NCI-H1930 (cell line): Measurements from ENCODE around the gene ABHD12.

Experiments
- DNase-seq, 2 experiments: peaks; one replicate each; lab custom pipeline; 2025; lab: John Stamatoyannopoulos, UW

ABHD12 gene

DNA sequence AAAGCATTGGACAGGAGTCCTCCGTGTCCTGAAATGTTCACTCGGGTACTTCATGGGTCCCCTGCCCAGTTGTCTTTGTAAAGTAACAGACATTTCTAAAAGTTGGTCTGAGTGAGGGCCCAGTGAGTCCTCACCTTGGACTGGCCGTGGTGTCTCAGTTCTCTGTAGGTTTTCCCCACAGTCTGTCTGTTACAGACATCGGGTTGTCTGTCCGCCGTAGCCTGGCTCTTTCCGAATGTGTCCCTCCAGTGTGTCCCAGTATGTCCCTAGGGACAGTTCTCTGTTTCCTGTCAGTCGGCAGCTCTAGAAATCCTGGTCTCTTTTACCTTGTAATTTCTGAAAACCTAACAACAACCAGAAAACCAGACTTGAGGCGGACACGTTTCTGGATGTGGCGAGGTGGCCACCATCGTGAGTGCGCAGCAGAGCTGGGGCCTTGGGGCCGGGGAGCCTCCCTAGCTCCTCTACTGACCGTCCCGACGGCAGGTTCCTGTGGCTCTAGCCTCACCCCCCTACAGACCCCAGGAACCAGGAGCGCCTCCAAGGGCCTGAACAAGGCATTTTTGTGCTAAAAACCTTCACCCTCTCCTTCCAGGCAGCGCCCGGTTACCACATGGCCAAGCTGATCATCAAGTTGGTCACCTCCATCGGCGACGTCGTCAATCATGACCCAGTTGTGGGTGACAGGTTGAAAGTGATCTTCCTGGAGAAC, 100.6 kb downstream of the ABHD12 start:
- no peak for DNase-seq

DNA sequence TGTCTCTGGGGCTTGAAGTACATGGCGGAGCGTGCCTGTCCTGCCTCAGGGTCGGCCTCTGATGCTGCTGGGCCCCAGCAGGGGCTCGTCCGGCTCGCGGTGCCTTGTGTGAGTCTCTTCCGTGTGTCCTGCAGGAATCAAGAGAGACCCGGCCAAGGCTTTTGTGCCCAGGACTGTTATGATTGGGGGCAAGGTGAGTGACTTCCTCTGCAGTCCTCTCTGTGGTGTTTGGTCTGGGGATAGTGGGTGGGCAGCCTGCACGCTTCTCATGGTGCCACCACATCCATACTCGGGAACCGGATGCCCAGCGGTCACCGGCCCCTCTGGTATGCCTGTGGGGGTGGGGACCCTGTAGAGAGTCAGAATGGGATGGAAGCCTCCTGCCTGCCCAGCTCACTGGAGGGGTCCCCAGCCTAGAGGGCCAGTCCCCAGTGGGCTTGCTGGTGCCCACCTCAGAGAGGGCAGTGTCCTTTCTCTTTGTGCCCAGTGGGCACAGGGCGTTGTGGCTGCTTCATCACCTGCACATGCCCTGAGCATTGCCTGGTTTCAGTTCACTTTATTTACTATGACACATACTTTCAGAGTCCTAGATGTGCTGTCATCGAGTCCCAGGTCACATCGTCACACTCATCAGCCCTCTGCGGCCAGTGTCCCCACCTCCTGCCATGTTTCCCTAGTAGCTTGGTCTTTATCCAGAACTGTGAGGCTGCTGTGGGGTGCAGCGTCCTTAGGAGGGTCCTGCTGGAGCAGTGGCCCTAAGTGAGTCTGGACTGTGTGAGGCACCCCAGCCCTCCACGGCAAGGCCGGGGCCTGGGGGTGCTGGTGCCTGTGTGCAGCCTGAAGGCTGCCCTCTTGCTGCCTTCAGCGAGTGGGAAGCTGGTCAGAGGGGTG, 102.1 kb downstream of the ABHD12 start:
- DNase-seq, result no peak

- DNase-seq, result no peak
Observed at GRCh38 chr20:25287631-25288290, 102.9 kb downstream of the ABHD12 start.

GRCh38 chr20:25286917-25287316, 103.7 kb downstream of the ABHD12 start:
- DNase-seq, result no peak

DNA sequence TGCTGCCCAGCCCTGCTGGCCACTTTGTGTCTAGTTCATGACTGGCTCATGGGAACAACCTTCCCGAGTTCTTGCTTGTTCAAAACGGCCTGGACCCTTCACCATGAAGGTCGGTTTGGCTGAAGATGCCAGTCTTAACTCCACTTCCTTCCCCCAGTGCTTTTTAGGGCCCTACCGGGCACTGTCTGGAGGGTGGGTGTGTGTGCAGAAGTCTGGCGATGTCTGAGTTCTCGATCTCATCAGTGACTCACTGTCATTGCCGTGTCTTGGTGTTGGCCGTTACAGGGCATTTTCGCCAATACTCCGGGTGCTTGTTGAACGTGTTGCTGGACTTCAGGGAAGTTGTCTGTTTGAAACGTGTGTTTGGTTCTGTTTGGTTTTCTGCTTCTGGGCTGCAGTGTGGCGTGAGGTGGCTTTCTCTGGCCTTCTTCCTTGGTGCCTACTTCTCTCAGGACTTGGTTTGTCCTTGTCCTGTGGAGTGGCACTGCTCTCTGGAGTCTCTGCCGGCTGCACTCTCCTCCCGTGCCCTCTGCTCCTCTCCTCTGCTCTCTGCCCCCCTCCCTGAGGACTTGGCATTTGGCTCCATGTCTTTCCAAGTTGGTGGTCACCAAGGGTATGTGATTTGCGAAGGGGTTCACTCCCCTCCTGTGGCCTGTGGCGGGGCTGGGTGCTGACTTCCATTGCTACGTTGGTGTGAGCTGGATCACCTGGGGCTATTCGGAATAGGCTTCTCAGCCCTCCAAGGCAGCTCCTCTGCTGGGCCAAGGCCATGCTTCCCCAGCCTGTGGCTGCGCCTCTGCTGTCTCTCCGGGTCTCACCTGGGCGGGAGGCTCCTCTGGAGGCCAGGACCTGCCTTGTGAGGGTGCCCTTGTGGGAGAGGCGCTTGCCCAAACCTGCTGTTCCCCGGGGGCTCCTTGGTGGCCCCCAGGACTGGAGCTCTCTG, 104.5 kb downstream of the ABHD12 start:
- DNase-seq, result no peak

DNA sequence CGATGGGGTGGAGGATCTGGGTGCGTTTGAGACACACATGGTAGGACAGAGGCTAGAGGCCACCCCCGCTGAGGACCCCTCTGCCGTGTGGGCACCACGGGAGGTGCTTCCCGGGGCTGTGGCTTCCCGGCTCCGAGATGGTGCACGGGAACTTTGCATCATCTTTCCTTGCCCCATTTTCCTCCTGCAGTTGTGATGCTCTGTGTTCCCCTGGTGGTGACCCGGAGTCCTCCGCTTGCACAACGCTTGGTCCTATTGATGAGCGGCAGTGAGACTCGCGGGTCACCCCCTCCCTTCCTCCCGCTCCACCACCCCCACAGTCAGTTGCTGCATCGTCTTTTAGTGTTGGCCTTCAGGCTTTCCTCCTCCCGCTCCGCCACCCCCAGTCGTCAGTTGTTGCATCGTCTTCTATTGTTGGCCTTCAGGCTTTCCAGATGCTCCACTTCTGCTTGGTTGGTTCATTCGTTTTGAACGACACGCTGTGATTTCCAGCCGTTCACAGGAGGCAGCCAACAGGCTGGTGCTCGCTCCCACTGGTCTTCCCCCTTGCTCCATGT, 105.5 kb downstream of the ABHD12 start:
- DNase-seq, result no peak

GRCh38 chr20:25284131-25284601, 106.5 kb downstream of the ABHD12 start:
- no peak for DNase-seq

GRCh38 chr20:25283221-25283951, 107.2 kb downstream of the ABHD12 start:
- no peak for DNase-seq

DNA sequence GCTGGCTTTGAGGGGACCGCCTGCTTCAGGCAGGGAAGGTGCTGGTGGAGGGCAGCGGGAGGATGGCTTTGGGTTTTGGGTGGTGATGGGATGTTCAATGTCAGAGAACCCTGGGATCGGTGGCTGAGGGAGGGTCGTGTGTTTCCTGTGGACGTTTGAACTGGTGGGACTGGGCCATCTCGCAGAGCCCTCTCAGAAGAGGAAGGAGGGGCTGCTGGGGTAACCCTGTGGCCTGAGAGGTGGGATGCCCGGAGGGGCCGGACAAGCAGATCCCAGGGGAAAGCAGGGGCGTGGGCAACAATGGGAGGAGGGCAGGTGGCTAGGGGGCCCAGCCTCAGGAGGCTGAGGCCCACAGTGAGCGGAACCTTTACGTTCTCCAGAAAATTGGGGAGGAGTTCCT, 107.8 kb downstream of the ABHD12 start:
- no peak for DNase-seq

DNA sequence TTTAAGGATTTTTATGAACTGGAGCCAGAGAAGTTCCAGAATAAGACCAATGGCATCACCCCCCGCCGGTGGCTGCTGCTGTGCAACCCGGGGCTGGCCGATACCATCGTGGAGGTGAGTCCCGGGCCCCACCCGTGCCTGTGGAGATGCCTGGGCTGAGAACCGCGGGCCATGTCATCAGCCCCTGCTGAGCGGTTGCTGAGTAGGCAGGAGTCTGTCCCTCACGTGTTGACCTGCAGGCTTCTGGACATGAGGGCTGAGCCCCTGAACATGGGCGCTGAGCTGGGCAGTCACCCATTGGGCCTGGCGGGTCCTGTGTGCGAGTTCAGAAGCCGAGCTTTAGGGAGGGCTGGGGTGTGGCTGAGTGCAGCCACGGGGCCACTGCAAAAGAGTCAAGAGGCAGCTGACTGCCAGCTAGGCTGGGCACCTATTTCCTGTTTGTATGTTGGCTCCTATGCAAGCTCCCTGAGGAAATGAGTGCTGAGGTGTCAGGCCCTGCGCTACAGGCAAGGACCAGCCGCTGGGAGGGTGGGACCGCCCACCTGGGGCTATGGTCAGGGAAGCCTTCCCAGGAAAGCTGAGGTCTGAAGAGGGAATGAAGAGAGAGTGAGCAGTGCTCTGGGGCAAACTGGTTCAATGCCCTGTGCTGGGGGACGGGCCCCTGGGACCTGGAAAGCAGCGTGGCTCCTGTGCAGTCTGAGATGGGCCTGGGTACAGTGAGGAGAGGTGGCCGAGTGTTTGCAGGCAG, 108.4 kb downstream of the ABHD12 start:
- DNase-seq, result no peak

DNA sequence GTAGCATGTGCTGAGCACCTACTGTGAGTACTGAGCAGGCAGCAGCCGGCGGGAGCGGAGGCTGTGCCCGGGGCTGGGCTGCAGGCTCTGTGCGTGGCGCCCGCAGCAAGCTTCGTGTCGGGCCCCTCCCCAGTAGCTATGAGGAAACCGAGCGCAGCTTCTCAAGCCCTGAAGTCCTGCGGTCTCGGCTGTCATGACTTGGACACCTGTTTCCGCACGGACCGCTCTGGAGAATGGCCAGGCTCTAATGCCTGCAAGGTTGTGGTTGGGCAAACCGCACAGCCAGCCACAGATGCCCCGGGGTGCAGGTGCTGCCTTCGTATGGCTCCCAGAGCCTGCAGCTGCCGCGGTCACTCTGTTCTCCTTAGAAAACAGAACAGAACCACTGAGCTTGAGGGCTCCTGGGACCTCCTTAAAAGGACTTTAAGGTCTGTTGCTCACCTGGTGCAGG, 109.1 kb downstream of the ABHD12 start:
- no peak for DNase-seq

DNA sequence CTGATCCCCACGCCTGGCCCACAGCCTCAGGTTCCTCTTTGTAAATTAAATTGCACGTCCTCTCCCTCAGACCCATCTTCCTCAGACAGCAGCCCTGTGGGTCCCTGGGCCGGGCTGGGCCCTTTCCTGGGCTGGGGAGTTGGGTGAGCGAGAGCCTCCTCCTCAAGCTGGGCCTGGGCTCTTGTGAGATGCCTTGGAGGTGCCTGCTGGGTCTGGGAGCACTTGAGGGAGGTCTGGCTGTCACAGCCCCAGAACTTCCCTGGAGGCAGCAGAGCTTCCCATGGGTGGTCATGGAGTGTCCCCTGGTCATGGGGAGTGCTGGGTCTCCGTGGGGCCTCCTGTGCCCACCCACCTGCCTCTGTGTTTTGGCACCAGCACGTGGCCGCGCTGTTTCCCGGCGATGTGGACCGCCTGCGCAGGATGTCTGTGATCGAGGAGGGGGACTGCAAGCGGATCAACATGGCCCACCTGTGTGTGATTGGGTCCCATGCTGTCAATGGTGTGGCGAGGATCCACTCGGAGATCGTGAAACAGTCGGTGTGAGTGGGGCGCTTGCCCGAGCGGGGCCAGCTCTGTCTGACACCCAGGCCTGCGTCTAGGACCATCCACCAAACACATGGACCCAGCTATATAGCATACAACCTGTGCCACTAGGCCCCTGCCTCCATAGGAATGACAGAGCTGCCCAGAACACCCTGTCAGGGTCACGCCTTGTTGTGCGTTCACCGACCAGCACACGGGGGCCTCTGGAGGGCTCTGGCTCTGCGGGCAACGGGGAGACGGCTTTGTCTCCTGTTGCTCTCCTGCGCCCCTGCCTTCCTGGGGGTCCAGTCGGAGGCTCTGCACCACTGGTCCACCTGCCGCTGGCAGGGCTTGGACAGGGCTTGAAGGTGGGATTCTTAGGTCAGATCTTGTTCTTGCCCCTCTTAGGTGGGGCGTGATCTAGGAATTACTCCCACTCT, 109.8 kb downstream of the ABHD12 start:
- DNase-seq, result no peak

DNA sequence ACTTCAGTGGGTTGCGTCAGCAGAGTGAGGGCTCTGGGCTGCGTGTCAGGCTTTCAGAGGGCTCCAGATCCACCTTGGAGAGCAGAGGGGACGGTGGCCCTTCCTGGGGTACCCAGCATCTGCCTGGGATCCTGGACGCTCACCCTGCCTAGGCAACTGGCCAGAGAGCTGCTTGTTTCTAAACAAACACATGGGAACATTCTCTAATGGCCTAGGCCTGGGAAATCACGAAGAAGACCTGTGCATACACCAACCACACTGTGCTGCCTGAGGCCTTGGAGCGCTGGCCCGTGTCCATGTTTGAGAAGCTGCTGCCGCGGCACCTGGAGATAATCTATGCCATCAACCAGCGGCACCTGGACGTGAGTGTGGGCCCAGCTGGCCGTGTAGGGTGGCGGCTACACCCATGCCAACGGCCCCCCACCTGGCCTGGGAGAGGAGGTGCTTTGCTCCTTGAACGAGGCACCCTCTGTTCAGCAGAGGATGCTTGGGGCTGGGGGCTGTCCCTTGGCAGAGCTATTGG, 110.5 kb downstream of the ABHD12 start:
- DNase-seq, result no peak

GRCh38 chr20:25279403-25279802, 111.2 kb downstream of the ABHD12 start:
- no peak for DNase-seq

GRCh38 chr20:25278636-25279361, 111.8 kb downstream of the ABHD12 start:
- no peak for DNase-seq

DNA sequence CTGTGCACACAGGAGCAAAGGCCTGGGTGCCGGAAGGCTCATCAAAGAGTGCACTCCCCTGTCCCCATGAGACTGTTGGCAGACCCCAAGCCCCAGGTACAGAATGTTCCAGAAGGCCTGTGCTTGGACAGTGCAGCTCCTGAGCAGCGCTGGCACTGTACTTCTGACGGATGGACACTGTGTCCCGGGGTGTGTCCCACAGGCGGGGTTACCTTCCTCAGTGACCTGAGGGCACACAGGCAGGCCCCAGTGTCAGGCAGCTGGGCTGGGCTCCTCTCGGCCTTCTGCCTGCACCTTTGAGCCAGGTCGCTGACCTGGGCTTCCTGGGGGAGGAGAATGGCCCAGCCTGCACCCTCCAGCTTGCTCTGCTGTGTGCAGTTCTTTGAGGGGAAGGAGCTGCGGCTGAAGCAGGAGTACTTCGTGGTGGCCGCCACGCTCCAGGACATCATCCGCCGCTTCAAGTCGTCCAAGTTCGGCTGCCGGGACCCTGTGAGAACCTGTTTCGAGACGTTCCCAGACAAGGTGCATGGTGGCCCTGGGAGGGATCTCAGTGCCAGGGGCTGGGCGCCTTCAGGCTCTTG, 112.6 kb downstream of the ABHD12 start:
- DNase-seq, result no peak
